Measurements from ENCODE around the gene LPP. TPM values are rescaled to one million over a fixed set of nuclear protein-coding genes. Genes with fewer than 3 reads are reported as not detected.

The LPP gene
- polyA plus RNA-seq, 3 donors = 26.4 to 31.9 (median 28.6) TPM

- no peak for DNase-seq (ENCODE audit: extremely low read depth in 1 of 11, low read depth in 9 of 11, low spot score in 4 of 11)
Measured at GRCh38 chr3:188888321-188889053, 734.5 kb downstream of the LPP start.

GRCh38 chr3:188889054-188889491, 735.1 kb downstream of the LPP start:
- no peak for DNase-seq (ENCODE audit: extremely low read depth in 1 of 11, low read depth in 9 of 11, low spot score in 4 of 11)

- DNase-seq (ENCODE audit: extremely low read depth in 1 of 11, low read depth in 9 of 11, low spot score in 4 of 11) = no peak
Measured at GRCh38 chr3:188890572-188891270, 736.8 kb downstream of the LPP start.

GRCh38 chr3:188899881-188900280, 745.9 kb downstream of the LPP start:
- no peak for DNase-seq (ENCODE audit: extremely low read depth in 1 of 11, low read depth in 9 of 11, low spot score in 4 of 11)

GRCh38 chr3:188900421-188900951, 746.5 kb downstream of the LPP start:
- no peak for DNase-seq (ENCODE audit: extremely low read depth in 1 of 11, low read depth in 9 of 11, low spot score in 4 of 11)

- DNase-seq (ENCODE audit: extremely low read depth in 1 of 11, low read depth in 9 of 11, low spot score in 4 of 11) = no peak
Measured at GRCh38 chr3:188901126-188901525, 747.2 kb downstream of the LPP start.

- DNase-seq (ENCODE audit: extremely low read depth in 1 of 11, low read depth in 9 of 11, low spot score in 4 of 11) = no peak
Measured at GRCh38 chr3:188901671-188902287, 747.8 kb downstream of the LPP start.

- no peak for DNase-seq (ENCODE audit: extremely low read depth in 1 of 11, low read depth in 9 of 11, low spot score in 4 of 11)
Measured at GRCh38 chr3:188904670-188905069, 750.7 kb downstream of the LPP start.

- no peak for DNase-seq (ENCODE audit: extremely low read depth in 1 of 11, low read depth in 9 of 11, low spot score in 4 of 11)
Measured at GRCh38 chr3:188905547-188905946, 751.6 kb downstream of the LPP start.

GRCh38 chr3:188906236-188906635, 752.3 kb downstream of the LPP start:
- DNase-seq (ENCODE audit: extremely low read depth in 1 of 11, low read depth in 9 of 11, low spot score in 4 of 11) = no peak

GRCh38 chr3:188908002-188908850, 754.3 kb downstream of the LPP start:
- no peak for DNase-seq (ENCODE audit: extremely low read depth in 1 of 11, low read depth in 9 of 11, low spot score in 4 of 11)

GRCh38 chr3:188911026-188911850, 757.3 kb downstream of the LPP start:
- peak; percentile 53 to 80 (median 71) for DNase-seq (ENCODE audit: extremely low read depth in 1 of 11, low read depth in 9 of 11, low spot score in 4 of 11)

GRCh38 chr3:188913084-188913483, 759.1 kb downstream of the LPP start:
- DNase-seq (ENCODE audit: extremely low read depth in 1 of 11, low read depth in 9 of 11, low spot score in 4 of 11) = no peak

GRCh38 chr3:188914552-188914951, 760.6 kb downstream of the LPP start:
- DNase-seq (ENCODE audit: extremely low read depth in 1 of 11, low read depth in 9 of 11, low spot score in 4 of 11) = peak in 3 of 11 donors; percentile 20 to 33 (median 28)

- DNase-seq (ENCODE audit: extremely low read depth in 1 of 11, low read depth in 9 of 11, low spot score in 4 of 11) = no peak
Measured at GRCh38 chr3:188915127-188915526, 761.2 kb downstream of the LPP start.

- no peak for DNase-seq (ENCODE audit: extremely low read depth in 1 of 11, low read depth in 9 of 11, low spot score in 4 of 11)
Measured at GRCh38 chr3:188916934-188917401, 763.0 kb downstream of the LPP start.

- no peak for DNase-seq (ENCODE audit: extremely low read depth in 1 of 11, low read depth in 9 of 11, low spot score in 4 of 11)
Measured at GRCh38 chr3:188918093-188918492, 764.1 kb downstream of the LPP start.

GRCh38 chr3:188923671-188924070, 769.7 kb downstream of the LPP start:
- DNase-seq (ENCODE audit: extremely low read depth in 1 of 11, low read depth in 9 of 11, low spot score in 4 of 11) = no peak

Data from renal cortex interstitium (tissue), 11 donors.